Measurements from ENCODE around the gene TST.

TST gene

GRCh38 chr22:37030560-37031281, 11.5 kb upstream of the TST start:
- no peaks in the 10 kb centered on the region for H3F3A ChIP-seq (ENCODE audit: low read depth)
- peaks cover 24% of the 10 kb centered on the region; the same call in 1 of the 2 replicates for H3K36me3 ChIP-seq (ENCODE audit: insufficient read depth, low read length)
- no peaks in the 10 kb centered on the region for H3K27me3 ChIP-seq (ENCODE audit: insufficient read depth, low read length, poor library complexity, severe bottlenecking)
- H3K9me3 ChIP-seq (ENCODE audit: insufficient read depth, low read depth, low read length), result no peaks in the 10 kb centered on the region
- H2AFZ ChIP-seq (ENCODE audit: low read length), result no peak overlapping the region
- no peak overlapping the region for H3K4me2 ChIP-seq (ENCODE audit: low read depth, low read length, poor library complexity, severe bottlenecking)
- H4K20me1 ChIP-seq (ENCODE audit: insufficient read depth, low read length, poor library complexity, severe bottlenecking), result peaks cover 5% of the 10 kb centered on the region
- no peak overlapping the region for H3K4me3 ChIP-seq (ENCODE audit: low read length, poor library complexity, severe bottlenecking)
- no peaks in the 10 kb centered on the region for H3K4me1 ChIP-seq (ENCODE audit: insufficient read depth, low read length, poor library complexity, severe bottlenecking)
- H3K9me2 ChIP-seq (replicated peaks; ENCODE audit: low read depth, low read length), result no peaks in the 10 kb centered on the region
- TF ChIP-seq CTCF (conservative IDR thresholded peaks at IDR 0.05; ENCODE audit: low read length) (peak; percentile 50), EZH2phosphoT487 (IDR thresholded peaks at IDR 0.05; ENCODE audit: borderline replicate concordance) (no peak)
- no peak overlapping the region for H3K9ac ChIP-seq (ENCODE audit: low read depth, low read length, poor library complexity, severe bottlenecking)
- no peaks in the 10 kb centered on the region for H3K79me2 ChIP-seq (ENCODE audit: insufficient read depth, low read length)

GRCh38 chr22:37028692-37029674, 9.7 kb upstream of the TST start:
- no peaks in the 10 kb centered on the region for H3F3A ChIP-seq (ENCODE audit: low read depth)
- no peaks in the 10 kb centered on the region for H3K9me2 ChIP-seq (replicated peaks; ENCODE audit: low read depth, low read length)
- TF ChIP-seq EZH2phosphoT487 (IDR thresholded peaks at IDR 0.05; ENCODE audit: borderline replicate concordance), result no peak
- TF ChIP-seq CTCF (conservative IDR thresholded peaks at IDR 0.05; ENCODE audit: low read length), result no peak
- H3K36me3 ChIP-seq (ENCODE audit: insufficient read depth, low read length), result peaks cover 24% of the 10 kb centered on the region; the same call in 1 of the 2 replicates
- H4K20me1 ChIP-seq (ENCODE audit: insufficient read depth, low read length, poor library complexity, severe bottlenecking), result peaks cover 5% of the 10 kb centered on the region
- H2AFZ ChIP-seq (ENCODE audit: low read length), result no peak overlapping the region
- H3K9ac ChIP-seq (ENCODE audit: low read depth, low read length, poor library complexity, severe bottlenecking), result no peak overlapping the region
- no peak overlapping the region for H3K4me3 ChIP-seq (ENCODE audit: low read length, poor library complexity, severe bottlenecking)
- H3K79me2 ChIP-seq (ENCODE audit: insufficient read depth, low read length), result peaks cover 10% of the 10 kb centered on the region; the same call in 1 of the 2 replicates
- H3K27me3 ChIP-seq (ENCODE audit: insufficient read depth, low read length, poor library complexity, severe bottlenecking), result no peaks in the 10 kb centered on the region
- no peak overlapping the region for H3K4me2 ChIP-seq (ENCODE audit: low read depth, low read length, poor library complexity, severe bottlenecking)
- no peaks in the 10 kb centered on the region for H3K4me1 ChIP-seq (ENCODE audit: insufficient read depth, low read length, poor library complexity, severe bottlenecking)
- no peaks in the 10 kb centered on the region for H3K9me3 ChIP-seq (ENCODE audit: insufficient read depth, low read depth, low read length)

- Histone ChIP-seq H3K27me3 (ENCODE audit: insufficient read depth, low read length, poor library complexity, severe bottlenecking) (no peaks in the 10 kb centered on the region), H3K4me1 (ENCODE audit: insufficient read depth, low read length, poor library complexity, severe bottlenecking) (peaks cover 3% of the 10 kb centered on the region)
Observed at GRCh38 chr22:37027556-37027955, 8.3 kb upstream of the TST start.

More at GRCh38 chr22:37027556-37027955, 8.3 kb upstream of the TST start:
- no peak overlapping the region for H3K9ac ChIP-seq (ENCODE audit: low read depth, low read length, poor library complexity, severe bottlenecking)
- peaks cover 10% of the 10 kb centered on the region for H4K20me1 ChIP-seq (ENCODE audit: insufficient read depth, low read length, poor library complexity, severe bottlenecking)
- no peak overlapping the region for H3K4me3 ChIP-seq (ENCODE audit: low read length, poor library complexity, severe bottlenecking)
- peaks cover 24% of the 10 kb centered on the region; the same call in 1 of the 2 replicates for H3K79me2 ChIP-seq (ENCODE audit: insufficient read depth, low read length)
- H3K36me3 ChIP-seq (ENCODE audit: insufficient read depth, low read length), result peaks cover 24% of the 10 kb centered on the region; the same call in 1 of the 2 replicates
- no peaks in the 10 kb centered on the region for H3K9me3 ChIP-seq (ENCODE audit: insufficient read depth, low read depth, low read length)
- H3F3A ChIP-seq (ENCODE audit: low read depth), result no peaks in the 10 kb centered on the region
- TF ChIP-seq EZH2phosphoT487 (IDR thresholded peaks at IDR 0.05; ENCODE audit: borderline replicate concordance), result no peak
- TF ChIP-seq CTCF (conservative IDR thresholded peaks at IDR 0.05; ENCODE audit: low read length), result no peak
- H3K4me2 ChIP-seq (ENCODE audit: low read depth, low read length, poor library complexity, severe bottlenecking), result no peak overlapping the region
- no peaks in the 10 kb centered on the region for H3K9me2 ChIP-seq (replicated peaks; ENCODE audit: low read depth, low read length)
- H2AFZ ChIP-seq (ENCODE audit: low read length), result no peak overlapping the region
